Measurements from ENCODE around the gene C10orf62. TPM values are rescaled to one million over a fixed set of nuclear protein-coding genes. Genes with fewer than 3 reads are reported as not detected.
A peak's percentile ranks its signal among the peaks of the same experiment; 100 is the strongest.

Gene C10orf62
- total and polyA plus RNA-seq, 2 of the 13 experiments (the other 11 are each of a cell fraction or from before 2014, with no cell fraction given): 0.61 to 1.6 TPM

DNA sequence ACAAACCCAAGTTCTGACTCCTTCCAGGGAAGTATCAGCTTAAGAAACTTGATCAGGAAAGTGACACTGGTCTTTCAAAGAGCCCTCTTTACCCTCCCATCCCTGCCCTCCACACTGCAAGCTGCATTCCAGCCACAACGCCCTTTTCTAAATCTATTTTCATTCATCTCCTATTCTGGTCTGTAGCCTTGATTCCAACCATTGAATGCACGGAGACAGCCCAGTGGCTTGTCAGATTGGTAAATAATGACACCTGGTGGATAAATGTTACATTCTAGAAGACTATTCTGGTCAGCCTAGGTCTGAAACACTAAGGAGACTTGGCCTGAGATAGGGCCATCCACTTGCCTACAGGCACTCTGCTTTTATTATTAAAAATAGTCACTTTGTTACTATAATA lies 22.9 kb downstream of the C10orf62 start (continued):
- TF ChIP-seq, protein P1, sequence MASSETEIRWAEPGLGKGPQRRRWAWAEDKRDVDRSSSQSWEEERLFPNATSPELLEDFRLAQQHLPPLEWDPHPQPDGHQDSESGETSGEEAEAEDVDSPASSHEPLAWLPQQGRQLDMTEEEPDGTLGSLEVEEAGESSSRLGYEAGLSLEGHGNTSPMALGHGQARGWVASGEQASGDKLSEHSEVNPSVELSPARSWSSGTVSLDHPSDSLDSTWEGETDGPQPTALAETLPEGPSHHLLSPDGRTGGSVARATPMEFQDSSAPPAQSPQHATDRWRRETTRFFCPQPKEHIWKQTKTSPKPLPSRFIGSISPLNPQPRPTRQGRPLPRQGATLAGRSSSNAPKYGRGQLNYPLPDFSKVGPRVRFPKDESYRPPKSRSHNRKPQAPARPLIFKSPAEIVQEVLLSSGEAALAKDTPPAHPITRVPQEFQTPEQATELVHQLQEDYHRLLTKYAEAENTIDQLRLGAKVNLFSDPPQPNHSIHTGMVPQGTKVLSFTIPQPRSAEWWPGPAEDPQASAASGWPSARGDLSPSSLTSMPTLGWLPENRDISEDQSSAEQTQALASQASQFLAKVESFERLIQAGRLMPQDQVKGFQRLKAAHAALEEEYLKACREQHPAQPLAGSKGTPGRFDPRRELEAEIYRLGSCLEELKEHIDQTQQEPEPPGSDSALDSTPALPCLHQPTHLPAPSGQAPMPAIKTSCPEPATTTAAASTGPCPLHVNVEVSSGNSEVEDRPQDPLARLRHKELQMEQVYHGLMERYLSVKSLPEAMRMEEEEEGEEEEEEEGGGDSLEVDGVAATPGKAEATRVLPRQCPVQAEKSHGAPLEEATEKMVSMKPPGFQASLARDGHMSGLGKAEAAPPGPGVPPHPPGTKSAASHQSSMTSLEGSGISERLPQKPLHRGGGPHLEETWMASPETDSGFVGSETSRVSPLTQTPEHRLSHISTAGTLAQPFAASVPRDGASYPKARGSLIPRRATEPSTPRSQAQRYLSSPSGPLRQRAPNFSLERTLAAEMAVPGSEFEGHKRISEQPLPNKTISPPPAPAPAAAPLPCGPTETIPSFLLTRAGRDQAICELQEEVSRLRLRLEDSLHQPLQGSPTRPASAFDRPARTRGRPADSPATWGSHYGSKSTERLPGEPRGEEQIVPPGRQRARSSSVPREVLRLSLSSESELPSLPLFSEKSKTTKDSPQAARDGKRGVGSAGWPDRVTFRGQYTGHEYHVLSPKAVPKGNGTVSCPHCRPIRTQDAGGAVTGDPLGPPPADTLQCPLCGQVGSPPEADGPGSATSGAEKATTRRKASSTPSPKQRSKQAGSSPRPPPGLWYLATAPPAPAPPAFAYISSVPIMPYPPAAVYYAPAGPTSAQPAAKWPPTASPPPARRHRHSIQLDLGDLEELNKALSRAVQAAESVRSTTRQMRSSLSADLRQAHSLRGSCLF (CRISPR knock-in tag; IDR thresholded peaks at IDR 0.05; ENCODE audit: borderline replicate concordance): no peak
- peak; percentile 68 for TF ChIP-seq RAD21 (CRISPR knock-in tag; IDR thresholded peaks at IDR 0.05)

DNA sequence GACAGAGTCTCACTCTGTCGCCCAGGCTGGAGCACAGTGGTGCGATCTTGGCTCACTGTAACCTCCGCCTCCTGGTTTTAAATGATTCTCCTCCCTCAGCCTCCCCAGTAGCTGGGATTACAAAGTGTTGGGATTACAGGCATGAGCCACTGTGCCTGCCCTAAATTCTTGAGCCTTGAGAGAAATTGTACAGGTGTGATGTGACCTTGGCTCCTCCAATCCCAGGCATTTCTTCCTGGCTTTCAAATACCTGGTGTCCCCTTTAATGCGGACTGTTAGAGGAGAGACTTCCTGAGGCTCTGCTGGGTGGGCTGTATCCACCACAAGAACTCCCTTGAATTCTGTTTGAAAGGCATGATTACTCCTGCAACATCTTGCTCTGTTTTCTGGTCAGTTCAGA lies 28.8 kb downstream of the C10orf62 start:
- no peaks in the 10 kb centered on the region for H3K27me3 ChIP-seq (ENCODE audit: control insufficient read depth in 1 of 2, insufficient read depth in 2 of 2, low read length in 2 of 2)
- FAIRE-seq: no peak
- CTCF ChIA-PET (ENCODE audit: low intra/inter-chr PET ratio, low total read pairs): no interaction called here
- intact Hi-C loops (cut with micrococcal nuclease; ENCODE audit: unreplicated experiment): no loop called here
- DNase-seq (ENCODE audit: low spot score): no peak
- no peak for ATAC-seq
- POLR2A ChIA-PET: no interaction called here
- peaks cover 21% of the 10 kb centered on the region for H3K4me1 ChIP-seq (ENCODE audit: insufficient read depth, low read length)
- H3K4me2 ChIP-seq (ENCODE audit: low read depth, low read length): no peak overlapping the region
- no peaks in the 10 kb centered on the region for H4K20me1 ChIP-seq (ENCODE audit: insufficient read depth, low read length)
- no peaks in the 10 kb centered on the region for H3K9me3 ChIP-seq (ENCODE audit: low read length)
- WGBS (ENCODE audit: low lambda C conversion rate): 99% methylated on average over 4 of the region's 4 CpGs
- H3K9ac ChIP-seq (ENCODE audit: insufficient read depth, low read depth, low read length): no peak overlapping the region
- no peak overlapping the region for H3K27ac ChIP-seq (ENCODE audit: extremely low read length, insufficient read depth, low read length)
- H3K36me3 ChIP-seq (replicated peaks in 1 of 2; ENCODE audit: control insufficient read depth in 1 of 2, insufficient read depth in 2 of 2, low read length in 2 of 2): no peaks in the 10 kb centered on the region
- H3K79me2 ChIP-seq (ENCODE audit: insufficient read depth, low read length): no peaks in the 10 kb centered on the region
- no peak overlapping the region for H3K4me3 ChIP-seq (replicated peaks in 1 of 3; ENCODE audit: insufficient read depth in 1 of 3, low read depth in 2 of 3, low read length in 3 of 3)
- H2AFZ ChIP-seq (ENCODE audit: low read length): no peak overlapping the region
- in situ Hi-C loops (cut with HindIII; ENCODE audit: extremely low pct_ligation_motif_present, low pct_unique_long_range_greater_than_20kb): no loop called here
- no TSS peak for BruUV-seq (replicated peaks)
- TF ChIP-seq, protein P2, sequence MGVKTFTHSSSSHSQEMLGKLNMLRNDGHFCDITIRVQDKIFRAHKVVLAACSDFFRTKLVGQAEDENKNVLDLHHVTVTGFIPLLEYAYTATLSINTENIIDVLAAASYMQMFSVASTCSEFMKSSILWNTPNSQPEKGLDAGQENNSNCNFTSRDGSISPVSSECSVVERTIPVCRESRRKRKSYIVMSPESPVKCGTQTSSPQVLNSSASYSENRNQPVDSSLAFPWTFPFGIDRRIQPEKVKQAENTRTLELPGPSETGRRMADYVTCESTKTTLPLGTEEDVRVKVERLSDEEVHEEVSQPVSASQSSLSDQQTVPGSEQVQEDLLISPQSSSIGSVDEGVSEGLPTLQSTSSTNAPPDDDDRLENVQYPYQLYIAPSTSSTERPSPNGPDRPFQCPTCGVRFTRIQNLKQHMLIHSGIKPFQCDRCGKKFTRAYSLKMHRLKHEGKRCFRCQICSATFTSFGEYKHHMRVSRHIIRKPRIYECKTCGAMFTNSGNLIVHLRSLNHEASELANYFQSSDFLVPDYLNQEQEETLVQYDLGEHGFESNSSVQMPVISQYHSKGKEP (CRISPR knock-in tag; IDR thresholded peaks at IDR 0.05): no peak
- TF ChIP-seq SMAD3 (CRISPR knock-in tag; IDR thresholded peaks at IDR 0.05) (no peak), YEATS2 (CRISPR knock-in tag; IDR thresholded peaks at IDR 0.05; ENCODE audit: borderline replicate concordance) (no peak), NFRKB (IDR thresholded peaks at IDR 0.05) (no peak), ZNF138 (CRISPR knock-in tag; IDR thresholded peaks at IDR 0.05; ENCODE audit: low read depth) (no peak), RFXANK (CRISPR knock-in tag; IDR thresholded peaks at IDR 0.05) (no peak)
- TF ChIP-seq, protein P3, sequence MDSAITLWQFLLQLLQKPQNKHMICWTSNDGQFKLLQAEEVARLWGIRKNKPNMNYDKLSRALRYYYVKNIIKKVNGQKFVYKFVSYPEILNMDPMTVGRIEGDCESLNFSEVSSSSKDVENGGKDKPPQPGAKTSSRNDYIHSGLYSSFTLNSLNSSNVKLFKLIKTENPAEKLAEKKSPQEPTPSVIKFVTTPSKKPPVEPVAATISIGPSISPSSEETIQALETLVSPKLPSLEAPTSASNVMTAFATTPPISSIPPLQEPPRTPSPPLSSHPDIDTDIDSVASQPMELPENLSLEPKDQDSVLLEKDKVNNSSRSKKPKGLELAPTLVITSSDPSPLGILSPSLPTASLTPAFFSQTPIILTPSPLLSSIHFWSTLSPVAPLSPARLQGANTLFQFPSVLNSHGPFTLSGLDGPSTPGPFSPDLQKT (CRISPR knock-in tag; IDR thresholded peaks at IDR 0.05; ENCODE audit: borderline replicate concordance): no peak
- TF ChIP-seq, protein P4, sequence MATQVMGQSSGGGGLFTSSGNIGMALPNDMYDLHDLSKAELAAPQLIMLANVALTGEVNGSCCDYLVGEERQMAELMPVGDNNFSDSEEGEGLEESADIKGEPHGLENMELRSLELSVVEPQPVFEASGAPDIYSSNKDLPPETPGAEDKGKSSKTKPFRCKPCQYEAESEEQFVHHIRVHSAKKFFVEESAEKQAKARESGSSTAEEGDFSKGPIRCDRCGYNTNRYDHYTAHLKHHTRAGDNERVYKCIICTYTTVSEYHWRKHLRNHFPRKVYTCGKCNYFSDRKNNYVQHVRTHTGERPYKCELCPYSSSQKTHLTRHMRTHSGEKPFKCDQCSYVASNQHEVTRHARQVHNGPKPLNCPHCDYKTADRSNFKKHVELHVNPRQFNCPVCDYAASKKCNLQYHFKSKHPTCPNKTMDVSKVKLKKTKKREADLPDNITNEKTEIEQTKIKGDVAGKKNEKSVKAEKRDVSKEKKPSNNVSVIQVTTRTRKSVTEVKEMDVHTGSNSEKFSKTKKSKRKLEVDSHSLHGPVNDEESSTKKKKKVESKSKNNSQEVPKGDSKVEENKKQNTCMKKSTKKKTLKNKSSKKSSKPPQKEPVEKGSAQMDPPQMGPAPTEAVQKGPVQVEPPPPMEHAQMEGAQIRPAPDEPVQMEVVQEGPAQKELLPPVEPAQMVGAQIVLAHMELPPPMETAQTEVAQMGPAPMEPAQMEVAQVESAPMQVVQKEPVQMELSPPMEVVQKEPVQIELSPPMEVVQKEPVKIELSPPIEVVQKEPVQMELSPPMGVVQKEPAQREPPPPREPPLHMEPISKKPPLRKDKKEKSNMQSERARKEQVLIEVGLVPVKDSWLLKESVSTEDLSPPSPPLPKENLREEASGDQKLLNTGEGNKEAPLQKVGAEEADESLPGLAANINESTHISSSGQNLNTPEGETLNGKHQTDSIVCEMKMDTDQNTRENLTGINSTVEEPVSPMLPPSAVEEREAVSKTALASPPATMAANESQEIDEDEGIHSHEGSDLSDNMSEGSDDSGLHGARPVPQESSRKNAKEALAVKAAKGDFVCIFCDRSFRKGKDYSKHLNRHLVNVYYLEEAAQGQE (IDR thresholded peaks at IDR 0.05; ENCODE audit: borderline replicate concordance in 1 of 2, low read depth in 1 of 2, low read length in 2 of 2): no peak
